Cerebellar cortex (tissue), 1 donor: Measurements from ENCODE around the gene B3GALT6.
"Not testable (repeated sequence)": the region's sequence is repeated elsewhere in the genome, so short reads cannot be mapped to it uniquely, and the experiment has no call there.

Source experiments
- DNase-seq: peaks from one replicate; pipeline ENCODE4 v3.0.0-alpha.2; 2015; ENCODE audit warnings: low spot score

Gene B3GALT6

DNA sequence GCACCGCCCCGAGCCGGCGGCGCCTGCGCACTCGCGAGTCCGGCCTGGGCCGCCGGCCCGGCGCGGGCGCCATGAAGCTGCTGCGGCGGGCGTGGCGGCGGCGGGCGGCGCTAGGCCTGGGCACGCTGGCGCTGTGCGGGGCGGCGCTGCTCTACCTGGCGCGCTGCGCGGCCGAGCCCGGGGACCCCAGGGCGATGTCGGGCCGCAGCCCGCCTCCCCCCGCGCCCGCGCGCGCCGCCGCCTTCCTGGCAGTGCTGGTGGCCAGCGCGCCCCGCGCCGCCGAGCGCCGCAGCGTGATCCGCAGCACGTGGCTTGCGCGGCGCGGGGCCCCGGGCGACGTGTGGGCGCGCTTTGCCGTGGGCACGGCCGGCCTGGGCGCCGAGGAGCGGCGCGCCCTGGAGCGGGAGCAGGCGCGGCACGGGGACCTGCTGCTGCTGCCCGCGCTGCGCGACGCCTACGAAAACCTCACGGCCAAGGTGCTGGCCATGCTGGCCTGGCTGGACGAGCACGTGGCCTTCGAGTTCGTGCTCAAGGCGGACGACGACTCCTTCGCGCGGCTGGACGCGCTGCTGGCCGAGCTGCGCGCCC is at the start of gene B3GALT6:
Gene B3GALT6 (plus strand): TSS at position 30 of the 588 bp plus-strand sequence. CDS start 42 bp downstream, at position 72.
- DNase-seq: no peak

DNA sequence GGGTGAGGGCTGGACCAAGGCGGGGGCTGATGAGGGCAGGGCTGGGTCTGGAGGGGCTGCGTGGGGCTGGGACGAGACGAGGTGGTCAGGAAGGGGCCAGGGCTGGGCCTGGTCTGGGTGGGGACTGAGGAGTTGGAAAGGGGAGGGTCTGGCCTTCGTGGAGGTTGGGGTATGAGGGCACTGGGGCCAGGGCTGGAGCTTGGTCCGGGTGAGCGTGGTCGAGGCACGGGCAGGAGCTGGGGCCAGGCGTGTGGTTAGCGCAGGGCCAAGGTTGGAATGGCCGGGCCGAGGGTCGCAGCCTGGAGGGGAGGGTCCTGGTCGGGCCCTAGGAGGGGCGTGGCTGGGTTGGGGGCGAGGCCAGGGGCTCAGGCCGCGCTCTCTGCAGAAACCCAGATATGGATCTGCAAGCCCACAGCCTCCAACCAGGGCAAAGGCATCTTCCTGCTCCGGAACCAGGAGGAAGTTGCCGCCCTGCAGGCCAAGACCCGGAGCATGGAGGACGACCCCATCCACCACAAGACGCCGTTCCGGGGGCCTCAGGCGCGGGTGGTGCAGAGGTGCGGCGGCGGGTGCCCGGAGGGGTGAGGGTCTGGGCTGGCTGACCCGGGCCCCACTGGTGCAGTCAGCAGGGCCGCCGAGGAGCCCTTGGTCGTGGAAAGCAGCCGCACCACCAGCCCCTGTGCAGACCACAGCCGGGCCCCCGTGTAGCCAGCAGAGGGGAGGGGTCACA is 49.4 kb upstream of the B3GALT6 start:
- DNase-seq: no peak

DNA sequence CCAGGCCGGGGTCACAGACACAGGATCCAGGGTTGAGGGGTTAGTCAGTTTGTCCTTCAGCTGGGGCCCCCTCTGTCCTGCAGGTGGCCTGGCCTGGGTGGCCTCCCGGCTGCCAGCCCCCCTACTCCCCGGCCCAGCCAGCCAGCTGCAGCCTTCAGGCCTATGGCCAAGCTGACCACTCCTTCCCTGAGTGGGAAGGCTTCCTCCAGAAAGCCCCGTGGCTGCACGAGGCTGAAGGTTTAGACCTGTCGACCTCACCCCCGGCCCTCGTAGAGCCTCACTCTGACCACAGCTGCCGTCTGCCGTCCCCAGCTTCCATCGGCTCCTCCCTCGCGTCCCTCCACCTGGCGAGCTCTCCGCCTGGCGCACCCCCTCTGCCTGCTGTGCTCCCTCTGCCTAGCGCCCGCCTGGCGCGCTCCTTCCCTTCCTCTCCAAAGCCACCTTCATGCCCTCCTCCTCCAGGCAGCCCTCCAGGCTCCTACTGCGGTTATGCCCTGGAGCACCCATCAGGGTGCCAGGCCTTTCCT is 48.8 kb upstream of the B3GALT6 start:
- no peak for DNase-seq

DNA sequence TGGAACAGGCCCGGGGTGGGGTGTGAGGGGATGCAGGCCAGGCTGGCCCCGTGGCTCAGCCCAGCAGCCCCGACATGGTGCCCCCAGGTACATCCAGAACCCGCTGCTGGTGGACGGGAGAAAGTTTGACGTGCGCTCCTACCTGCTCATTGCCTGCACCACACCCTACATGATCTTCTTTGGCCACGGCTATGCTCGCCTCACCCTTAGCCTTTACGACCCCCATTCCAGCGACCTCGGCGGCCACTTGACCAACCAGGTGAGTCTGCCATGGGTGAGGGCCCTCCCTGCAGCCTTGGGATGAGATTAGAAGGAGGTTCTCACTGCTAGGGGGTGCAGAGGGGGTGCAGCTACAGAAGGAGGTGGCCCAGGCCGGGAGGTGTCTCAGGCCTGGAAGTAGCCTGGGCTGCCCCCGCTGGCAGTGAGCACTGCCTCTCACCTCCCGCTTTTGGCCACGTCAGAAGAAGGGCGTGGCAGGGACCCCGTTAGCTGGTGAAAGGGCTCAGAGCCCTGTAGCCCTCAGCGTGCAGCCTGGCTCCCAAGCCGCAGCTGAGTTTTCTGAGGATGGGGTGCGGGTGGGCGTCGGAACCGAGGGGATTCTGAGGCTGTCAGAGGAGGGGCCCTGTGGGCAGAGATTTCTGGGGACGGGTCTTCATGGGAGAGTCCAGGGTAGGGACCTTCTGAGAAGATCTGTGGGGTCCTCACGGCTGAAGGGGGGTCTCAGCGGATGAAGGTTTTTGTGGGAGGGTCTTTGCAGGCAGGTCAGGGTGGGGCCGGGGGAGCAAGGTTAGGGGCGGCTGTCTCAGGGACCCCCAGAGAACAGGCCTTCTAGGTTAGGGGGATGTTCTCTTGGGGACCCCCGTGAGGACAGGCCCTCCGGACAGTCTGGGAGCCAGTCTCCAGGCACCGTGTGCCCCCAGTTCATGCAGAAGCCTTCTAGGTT is 47.9 kb upstream of the B3GALT6 start:
- DNase-seq: no peak

DNA sequence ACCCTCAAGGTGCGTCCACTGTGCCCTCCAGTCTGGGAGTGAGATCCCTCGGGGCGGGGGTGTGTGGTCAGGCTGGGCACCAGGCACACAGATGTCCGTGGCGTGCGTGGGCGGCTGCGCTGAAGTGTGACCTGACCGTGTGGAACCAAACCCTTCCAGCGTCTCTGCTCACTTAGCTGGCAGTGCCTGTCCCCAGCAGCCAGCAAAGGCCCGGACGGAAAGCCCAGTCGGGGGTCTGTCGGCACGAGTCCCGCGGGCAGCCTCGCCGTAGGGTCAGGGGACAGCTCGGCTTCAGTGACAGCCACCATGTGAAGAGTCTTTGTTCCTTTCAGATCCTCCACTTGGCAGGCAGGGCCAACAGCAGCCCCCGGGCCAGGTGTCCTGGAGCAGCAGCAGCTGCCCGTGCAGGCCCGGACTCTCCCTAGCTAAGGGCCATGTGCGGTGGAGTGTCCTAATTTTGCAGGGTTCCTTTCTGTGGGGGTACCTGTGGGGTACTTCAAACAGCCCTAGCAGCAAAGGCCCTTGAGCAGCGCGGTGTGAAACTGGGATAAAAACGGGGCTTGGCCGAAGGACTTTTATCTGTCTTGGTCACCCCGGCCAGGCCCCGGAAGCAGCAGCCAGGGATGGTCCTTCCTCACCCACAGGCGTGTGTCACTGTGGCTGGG is 46.8 kb upstream of the B3GALT6 start:
- DNase-seq: no peak

DNA sequence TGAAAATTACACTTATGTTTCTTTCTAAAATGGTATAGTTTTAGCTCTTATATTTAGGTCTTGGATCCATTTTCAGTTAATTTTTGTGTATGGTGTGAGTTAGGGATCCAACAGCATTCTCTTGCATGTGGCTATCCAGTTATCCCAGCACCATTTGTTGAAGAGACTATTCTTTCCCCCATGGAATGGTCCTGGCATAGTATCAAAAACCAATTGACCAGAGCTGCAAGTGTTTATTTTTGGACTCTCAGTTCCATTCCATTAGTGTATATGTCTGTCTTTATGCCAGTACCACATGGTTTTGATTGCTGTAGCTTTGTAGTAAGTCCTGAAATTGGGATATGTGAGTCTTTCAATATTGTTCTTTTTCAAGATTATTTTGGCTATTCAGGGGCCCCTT is 44.1 kb upstream of the B3GALT6 start:
- DNase-seq: no peak

DNA sequence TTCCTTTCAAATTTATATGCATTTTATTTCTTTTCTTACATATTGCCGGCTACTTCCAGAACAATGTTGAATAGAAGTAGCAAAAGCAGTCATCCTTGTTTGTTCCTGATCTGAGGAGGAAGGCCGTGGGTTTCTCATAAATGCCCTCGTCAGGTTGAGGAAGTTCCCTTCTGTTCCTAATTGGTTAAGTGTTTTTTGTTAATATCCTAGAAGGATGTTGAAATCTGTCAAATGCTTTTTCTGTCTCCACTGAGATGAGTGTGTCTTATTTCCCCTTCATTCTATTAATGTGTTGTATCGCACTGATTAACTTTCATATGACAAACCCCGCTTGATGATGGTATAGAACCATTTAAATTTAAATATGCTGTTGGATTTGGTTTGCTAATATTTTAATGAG is 42.9 kb upstream of the B3GALT6 start:
- DNase-seq: no peak

DNA sequence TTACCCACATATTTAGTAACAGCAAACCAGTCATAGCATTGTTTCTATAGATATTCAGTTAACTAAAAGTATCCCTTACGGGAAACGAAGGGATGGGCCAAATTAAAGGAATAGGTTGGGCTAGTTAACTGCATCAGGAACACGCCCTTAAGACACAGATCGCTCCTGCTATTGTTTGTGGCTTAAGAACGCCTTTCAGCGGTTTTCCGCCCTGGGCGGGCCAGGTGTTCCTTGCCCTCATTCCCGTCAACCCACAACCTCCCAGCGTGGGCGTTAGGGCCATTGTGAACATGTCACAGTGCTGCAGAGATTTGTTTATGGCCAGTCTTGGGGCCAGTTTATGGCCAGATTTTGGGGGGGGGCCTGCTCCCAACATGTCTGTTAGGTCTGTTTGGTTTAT is 40.3 kb upstream of the B3GALT6 start:
- DNase-seq: no peak

DNA sequence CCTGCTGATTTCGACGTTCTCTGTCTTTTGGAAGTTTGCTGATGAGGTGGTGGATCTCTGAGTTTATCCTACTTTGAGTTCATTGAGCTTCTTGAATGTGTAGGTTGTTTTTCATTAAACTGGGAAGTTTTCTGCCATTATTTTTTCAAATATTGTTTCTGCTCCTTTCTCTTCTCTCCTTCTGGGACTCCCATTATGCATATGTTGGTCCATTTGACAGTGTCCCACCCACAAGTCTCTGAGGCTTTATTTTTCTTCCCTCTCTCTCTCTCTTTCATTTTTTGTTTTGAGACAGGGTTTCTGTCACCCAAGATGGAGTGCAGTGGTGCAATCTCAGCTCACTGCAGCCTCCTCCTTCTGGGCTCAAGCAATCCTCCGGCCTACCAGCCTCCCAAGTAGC is 37.3 kb upstream of the B3GALT6 start:
- DNase-seq: no peak

DNA sequence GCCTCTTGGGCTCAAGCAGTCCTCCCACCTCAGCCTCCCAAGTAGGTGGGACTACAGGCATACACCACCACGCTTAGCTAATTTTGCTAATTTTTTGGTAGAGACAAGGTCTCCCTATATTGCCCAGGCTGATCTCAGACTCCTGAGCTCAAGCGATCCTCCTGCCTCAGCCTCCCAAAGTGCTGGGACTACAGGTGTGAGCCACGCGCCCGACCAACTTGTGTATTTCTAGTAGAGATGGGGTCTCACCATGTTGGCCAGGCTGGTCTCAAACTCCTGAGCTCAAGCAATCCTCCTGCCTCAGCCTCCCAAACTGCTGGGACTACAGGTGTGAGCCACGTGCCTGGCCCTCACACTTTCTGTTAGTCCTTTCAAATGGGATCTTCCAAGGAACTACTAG is 36.3 kb upstream of the B3GALT6 start:
- not testable (repeated sequence) for DNase-seq

DNA sequence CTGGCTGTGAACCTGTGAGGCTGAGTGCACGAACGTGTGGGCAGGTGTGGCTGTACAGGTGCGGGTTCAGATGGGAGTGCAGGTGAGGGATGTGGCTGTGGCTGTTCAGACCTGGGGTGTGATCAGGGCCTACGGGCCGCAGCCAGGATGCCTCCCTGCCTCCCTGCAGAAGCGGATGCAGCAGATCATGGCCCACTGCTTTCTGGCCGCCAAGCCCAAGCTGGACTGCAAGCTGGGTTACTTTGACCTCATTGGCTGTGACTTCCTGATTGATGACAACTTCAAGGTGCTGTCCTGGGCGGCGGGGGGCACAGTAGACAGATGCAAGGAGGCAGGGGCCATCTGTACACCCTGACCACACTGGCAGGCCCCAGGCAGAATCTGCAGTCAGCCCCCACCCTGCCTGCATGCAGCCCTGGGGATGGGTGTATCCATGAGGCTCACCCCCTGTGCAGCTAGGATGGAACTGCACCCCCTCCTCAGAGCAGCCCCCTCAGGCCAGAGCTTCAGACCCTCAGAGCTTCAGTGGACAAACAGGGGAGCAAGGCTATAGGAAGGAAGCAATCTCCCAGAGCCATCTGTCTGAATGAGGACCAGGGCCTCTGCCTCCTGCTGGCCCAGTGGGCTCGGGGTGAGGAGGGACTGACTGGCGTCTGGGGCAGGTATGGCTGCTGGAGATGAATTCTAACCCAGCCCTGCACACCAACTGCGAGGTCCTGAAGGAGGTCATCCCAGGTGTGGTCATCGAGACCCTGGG is 35.4 kb upstream of the B3GALT6 start:
- DNase-seq: no peak

DNA sequence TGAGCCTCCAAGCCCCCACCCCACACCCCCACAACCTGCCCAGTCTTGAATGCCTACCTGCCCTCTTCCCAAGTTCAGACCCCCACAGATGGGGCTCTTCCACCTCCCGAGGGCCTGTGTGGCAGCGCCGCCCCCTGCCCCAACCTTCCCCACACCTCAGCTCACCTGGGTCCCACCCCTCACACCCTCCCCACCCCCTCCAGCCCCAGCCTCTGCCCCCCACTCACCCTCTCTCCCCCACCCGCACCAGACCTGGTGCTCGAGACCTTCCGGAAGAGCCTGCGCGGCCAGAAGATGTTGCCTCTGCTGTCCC is 34.9 kb upstream of the B3GALT6 start:
- no peak for DNase-seq

DNA sequence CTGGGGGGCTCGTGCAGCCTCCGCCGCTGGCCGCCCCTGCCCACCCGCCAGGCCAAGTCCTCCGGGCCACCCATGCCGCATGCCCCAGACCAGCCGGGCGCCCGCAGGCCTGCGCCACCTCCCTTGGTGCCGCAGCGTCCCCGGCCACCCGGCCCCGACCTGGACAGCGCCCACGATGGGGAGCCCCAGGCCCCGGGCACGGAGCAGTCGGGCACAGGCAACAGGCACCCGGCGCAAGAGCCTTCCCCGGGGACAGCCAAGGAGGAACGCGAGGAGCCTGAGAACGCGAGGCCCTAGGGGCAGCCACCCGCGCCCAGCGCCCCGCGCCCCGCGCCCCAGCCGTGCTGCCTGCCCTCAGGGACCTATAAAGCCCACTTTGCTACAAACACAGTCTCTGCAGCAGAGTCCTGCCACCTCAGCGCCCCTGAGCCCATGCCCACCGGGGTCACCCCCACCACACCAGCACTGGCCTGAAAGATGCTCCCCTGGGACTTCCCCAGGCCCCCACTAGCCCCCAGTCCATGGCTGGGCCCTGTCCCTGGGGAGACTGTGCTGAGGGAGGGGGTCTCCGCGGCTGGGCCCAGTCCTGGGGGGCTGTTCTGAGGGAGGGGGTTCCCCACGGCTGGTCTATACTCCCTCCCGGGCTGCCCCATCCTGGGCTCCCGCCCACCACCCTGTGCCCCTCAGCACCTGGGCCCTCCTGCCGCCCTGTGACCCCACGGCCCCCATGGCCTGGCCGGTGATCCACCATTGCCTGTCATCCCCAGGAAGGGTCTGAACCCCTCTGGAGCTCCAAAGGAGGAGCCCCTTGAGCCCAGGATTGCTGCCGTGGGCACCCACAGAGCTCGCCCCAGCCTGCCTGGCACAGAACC is 34.2 kb upstream of the B3GALT6 start:
- no peak for DNase-seq

DNA sequence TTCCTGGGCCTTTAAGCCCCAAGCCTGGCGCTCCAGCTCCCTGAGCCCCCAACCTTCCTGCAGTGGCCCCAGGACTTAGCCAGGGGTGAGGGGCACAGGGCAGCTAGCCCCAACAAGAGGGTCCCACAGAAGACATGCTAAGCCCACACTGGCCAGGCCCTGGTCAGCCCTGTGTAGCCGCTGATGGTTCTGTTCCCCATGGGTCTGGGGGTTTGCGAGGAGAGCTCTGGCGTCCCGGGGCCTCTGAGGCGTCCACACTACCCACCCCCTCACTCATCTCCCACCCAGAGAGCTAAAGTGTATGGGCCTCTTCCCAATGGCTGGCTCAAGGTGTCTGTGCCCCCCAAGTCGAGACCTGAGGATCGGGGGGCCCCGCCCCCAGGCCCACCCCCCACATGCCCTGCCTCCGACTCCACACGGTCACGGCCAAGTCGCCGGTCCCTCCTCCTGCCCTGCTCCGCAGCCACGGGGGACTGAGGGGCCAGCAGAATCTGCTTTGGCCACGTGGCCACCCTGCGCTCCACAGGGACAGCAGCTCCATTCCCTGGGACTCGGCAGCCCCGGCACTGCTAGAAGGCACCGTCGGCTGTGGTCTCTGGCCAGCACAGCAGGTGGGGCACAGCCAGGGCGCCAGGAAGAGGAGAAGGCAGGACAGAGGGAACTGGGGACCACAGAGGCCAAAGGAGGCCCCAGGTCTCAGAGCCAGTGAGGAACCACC is 33.5 kb upstream of the B3GALT6 start:
- DNase-seq: no peak

DNA sequence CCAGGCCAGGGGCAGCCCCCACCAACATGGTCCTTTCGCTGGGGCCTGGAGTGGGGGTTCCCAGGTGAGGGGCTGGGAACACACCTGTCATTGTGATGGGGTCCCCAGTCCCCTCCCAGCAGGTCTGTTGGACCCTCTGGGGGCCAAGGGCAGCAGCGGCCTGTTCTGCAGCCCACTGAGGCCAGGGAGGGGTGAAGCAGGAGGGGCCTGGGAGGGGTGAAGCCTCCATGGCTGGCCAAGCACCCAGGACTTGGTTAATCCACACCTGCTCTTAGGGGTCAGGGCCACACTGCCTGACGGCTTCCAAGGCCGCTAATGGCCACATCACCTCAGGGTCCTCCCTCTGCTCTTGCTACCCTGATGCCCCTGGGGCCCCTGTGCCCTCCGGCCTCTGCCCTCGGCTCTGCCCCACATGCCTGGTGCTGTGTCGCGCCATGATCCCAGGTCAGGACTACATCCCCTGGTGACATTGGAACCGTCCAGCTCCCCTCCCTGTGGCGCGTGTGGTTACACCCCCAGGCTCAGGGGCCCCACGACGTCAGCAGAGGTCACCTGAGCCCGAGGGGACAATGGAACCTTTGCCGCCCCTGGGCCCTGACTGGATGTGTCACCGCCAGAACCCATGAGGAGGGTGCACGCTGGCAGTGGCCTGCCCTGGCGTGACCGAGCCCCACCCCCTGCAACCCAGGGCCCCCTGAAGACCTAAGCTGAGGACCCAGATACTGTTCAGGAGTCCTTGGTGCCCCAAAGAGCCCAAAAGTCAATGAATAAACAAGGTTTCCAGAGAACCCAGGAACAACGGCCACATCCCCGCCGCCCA is 32.7 kb upstream of the B3GALT6 start:
- no peak for DNase-seq

DNA sequence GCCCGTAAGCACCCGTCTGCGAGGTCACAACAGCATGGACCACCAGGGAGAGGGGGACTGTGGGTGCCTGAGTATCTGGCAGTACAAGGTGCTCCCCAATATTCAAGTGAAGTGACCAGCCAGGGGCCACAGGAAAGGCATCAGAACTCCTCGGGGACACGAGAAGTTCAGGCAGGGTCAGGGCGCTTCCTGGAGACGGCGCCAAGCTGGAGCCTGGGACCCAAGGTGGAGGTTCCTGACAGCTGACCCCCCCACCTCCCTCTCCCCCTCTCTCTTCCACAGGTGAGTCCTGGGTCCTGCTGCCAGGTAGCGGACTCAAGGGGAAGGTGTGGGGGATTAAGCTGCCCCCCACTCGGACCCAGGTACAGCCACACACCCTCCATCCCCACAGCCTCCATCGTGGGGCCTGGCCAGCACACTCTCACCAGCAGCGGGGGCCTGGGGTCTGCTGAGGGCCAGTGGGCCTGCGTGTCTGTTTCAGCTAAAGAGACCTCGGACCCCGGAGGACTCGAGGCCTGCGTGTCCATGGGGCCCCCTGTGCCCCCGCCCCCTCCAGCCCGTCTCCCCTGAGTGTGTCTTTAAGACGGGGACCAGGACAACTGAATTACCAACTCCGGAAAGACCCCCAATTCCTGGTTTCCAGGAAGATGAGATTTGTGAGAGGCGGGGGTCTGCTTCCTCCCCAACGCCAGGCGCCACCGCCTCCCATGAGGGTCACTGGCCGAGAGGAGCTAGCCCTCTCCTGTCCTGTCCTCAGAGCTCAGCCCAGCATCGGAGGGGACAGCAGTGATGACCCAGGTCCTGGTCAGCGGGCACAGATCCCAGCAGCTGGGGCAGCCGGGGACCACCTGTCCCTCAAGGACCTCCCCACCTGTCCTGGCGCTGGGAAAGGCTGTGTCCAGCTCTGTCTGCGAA is 31.8 kb upstream of the B3GALT6 start:
- DNase-seq: no peak

DNA sequence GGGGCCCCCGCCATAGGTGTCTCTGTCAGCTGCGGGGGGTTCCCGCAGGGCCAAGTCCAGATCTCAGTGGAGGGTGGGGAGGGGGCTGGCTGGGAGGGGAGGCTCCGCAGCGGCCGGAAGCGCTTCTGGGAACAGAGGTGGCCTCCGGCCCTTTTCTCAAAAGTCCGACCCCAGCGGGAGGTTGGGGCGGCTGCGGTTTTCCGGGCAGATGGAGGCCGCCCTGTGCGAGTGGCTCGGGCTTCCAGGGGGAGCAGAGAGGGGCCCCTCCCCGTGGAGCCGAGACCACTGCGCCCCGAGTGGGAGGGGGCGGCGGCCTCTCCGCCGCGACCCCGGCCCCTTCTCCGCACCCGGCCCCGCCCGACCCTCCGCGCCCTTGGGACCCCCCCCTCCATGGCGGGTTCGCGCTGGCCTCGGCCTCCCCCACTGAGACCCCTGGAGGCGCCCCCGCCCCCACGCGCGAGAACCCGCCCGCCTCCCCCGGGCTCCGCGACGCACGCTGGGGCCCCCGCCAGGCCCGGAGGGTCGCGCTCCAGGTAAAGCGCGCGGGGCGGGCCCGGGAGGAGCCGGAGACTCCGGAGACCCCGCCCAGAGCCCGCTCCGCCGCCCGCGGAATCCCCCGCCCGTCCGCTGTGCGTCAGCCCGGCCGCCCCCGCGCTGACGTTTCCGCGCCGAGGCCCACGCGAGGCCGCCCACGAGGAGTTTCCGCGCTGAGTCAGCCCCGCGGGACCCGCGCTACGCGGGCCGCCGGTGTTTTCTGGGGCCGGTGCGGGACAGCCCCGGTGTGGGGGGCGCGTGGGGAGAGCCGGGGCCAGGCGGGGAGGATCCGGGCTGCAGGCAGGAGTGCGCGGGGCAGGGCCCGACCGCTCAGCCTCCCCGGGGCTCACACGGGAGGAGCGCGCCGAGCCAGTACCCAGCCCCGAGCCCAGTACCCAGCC is 30.9 kb upstream of the B3GALT6 start:
- DNase-seq: no peak
